GM10266 (cell line): ENCODE data around the gene SYNE2.
"Not testable (repeated sequence)": the region's sequence is repeated elsewhere in the genome, so short reads cannot be mapped to it uniquely, and the experiment has no call there.

Experiments used
- DNase-seq: peaks from one replicate; pipeline ENCODE4 v3.0.0; 2012; ENCODE audit errors: extremely low spot score
- CTCF ChIP-seq: IDR thresholded peaks from 2 replicates; pipeline ENCODE4 v1.5.1; 2012; ENCODE audit warnings: mild to moderate bottlenecking, low read depth; ENCODE audit not compliant: control insufficient read depth, insufficient read depth; ENCODE audit errors: missing control alignments

The SYNE2 gene

DNA sequence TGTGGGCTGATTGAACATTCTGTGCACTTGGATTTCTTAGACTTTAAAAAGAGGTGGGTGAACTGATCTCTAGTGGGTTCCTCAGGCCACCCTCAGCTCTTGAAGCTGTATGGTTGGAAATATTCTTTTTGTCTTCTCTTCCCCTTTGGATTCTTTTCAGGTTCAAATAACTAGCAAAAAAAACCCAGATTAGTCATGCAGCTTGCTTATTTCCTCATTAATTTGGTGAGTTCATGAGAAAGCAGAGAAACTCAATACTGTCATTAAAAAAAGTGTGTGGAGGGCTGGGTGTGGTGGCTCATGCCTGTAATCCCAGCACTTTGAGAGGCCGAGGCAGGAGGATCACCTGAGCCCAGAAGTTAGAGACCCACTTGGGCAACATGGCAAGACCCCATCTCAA, 258.0 kb downstream of the SYNE2 start:
- TF ChIP-seq CTCF: no peak
- no peak for DNase-seq

DNA sequence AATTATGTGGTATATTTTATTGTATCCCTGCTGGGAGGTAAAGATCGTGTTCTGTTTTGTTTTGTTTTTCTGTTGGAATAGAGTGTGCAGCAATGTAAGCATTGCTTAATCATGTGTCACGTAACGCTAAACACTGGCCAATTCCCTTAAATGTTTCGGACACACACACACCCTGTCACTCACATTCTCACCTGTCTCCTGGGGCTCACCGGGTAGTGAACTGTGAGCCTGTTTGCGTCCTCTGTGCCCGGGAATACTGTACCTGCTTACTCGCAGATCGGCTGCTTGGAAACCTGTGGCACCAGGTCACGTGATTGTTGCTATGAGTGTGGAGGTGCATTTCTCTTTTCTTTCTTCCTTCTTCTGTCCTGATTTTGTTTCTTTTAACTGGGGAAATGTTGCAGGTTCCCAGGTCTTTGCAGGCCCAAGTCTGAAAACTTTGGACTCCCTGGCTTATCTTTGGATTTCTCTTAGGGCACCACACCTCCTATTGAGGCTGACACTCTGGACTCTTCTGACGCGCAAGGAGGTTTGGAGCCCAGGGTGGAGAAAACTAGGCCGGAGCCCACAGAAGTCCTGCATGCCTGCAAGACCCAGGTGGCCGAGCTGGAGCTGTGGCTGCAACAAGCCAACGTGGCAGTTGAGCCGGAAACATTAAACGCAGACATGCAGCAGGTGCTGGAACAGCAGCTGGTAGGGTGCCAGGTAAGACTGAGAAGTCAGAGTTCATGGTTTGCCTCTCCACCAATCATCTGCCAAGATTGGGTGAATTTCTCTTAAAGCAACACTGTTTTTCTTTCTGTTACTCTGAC, 260.3 kb downstream of the SYNE2 start:
- no peak for TF ChIP-seq CTCF
- DNase-seq: no peak

GRCh38 chr14:64114166-64114565, 261.4 kb downstream of the SYNE2 start:
- no peak for DNase-seq
- no peak for TF ChIP-seq CTCF

GRCh38 chr14:64114796-64115195, 262.0 kb downstream of the SYNE2 start:
- TF ChIP-seq CTCF: no peak
- no peak for DNase-seq

- no peak for DNase-seq
- no peak for TF ChIP-seq CTCF
Measured at GRCh38 chr14:64115401-64115800, 262.6 kb downstream of the SYNE2 start.

GRCh38 chr14:64117671-64118402, 265.0 kb downstream of the SYNE2 start:
- TF ChIP-seq CTCF: no peak
- no peak for DNase-seq

DNA sequence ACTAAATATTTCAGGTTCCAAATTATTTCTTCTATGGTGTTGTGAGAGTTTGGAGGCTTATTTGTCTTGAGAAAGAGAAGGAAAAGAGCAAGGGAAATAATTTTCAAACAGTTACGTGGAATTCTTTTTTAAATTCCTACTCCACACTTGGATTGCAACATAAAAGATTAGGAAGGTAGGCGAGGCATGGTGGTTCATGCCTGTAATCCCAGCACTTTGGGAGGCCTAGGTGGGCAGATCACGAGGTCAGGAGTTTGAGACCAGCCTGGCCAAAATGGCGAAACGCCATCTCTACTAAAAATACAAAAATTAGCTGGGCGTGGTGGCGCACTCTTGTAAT, 265.6 kb downstream of the SYNE2 start:
- not testable (repeated sequence) for DNase-seq
